Mucosa of stomach (tissue), 1 donor: Measurements from ENCODE around the gene KRTAP9-9.
"Not testable (repeated sequence)": the region's sequence is repeated elsewhere in the genome, so short reads cannot be mapped to it uniquely, and the experiment has no call there.

Experiments
- H3K27me3 ChIP-seq: one replicate; pipeline ENCODE4 v1.7.0; 2013; ENCODE audit warnings: mild to moderate bottlenecking, low read length; ENCODE audit not compliant: control insufficient read depth, insufficient read depth
- H3K36me3 ChIP-seq: one replicate; pipeline ENCODE4 v1.7.0; 2013; ENCODE audit warnings: low read length; ENCODE audit not compliant: control insufficient read depth, insufficient read depth
- H3K4me1 ChIP-seq: one replicate; pipeline ENCODE4 v1.7.0; 2013; ENCODE audit warnings: mild to moderate bottlenecking, low read length; ENCODE audit not compliant: control insufficient read depth, insufficient read depth
- H3K4me3 ChIP-seq: one replicate; pipeline ENCODE4 v1.7.0; 2013; ENCODE audit warnings: low read length
- H3K9ac ChIP-seq: one replicate; pipeline ENCODE4 v1.7.0; 2013; ENCODE audit warnings: mild to moderate bottlenecking, low read length, moderate library complexity
- H3K9me3 ChIP-seq: one replicate; pipeline ENCODE4 v1.7.0; 2013; ENCODE audit warnings: mild to moderate bottlenecking, low read length, moderate library complexity; ENCODE audit not compliant: control insufficient read depth
- donor health status: Pancreatic carcinoma.

Gene KRTAP9-9

GRCh38 chr17:41237949-41238437, 17.2 kb upstream of the KRTAP9-9 start, which contains the start of gene KRTAP9-8:
TSS of gene KRTAP9-8 (plus strand) at chr17:41237999. CDS start at chr17:41238052, 53 bp downstream.
- H3K4me1 ChIP-seq, H3K27me3 ChIP-seq, H3K9ac ChIP-seq, H3K9me3 ChIP-seq, H3K36me3 ChIP-seq, H3K4me3 ChIP-seq: not testable (repeated sequence)

- H3K4me1 ChIP-seq, H3K4me3 ChIP-seq, H3K36me3 ChIP-seq, H3K9me3 ChIP-seq, H3K27me3 ChIP-seq, H3K9ac ChIP-seq: not testable (repeated sequence)
These were observed 8.0 kb upstream of the KRTAP9-9 start for GRCh38 chr17:41246995-41247787.

GRCh38 chr17:41249637-41250240, 5.4 kb upstream of the KRTAP9-9 start, which contains the start of gene KRTAP9-4:
TSS of gene KRTAP9-4 (plus strand) at chr17:41249687. CDS start at chr17:41249721, 34 bp downstream.
- H3K9ac ChIP-seq, H3K9me3 ChIP-seq, H3K27me3 ChIP-seq, H3K4me3 ChIP-seq, H3K36me3 ChIP-seq, H3K4me1 ChIP-seq: not testable (repeated sequence)

GRCh38 chr17:41251261-41251660, 3.9 kb upstream of the KRTAP9-9 start:
- H3K9me3 ChIP-seq, result no peaks in the 10 kb centered on the region
- no peaks in the 10 kb centered on the region for H3K36me3 ChIP-seq
- peaks cover 5% of the 10 kb centered on the region for H3K27me3 ChIP-seq
- H3K4me3 ChIP-seq, result no peak overlapping the region
- H3K4me1 ChIP-seq, result no peaks in the 10 kb centered on the region
- no peak overlapping the region for H3K9ac ChIP-seq

GRCh38 chr17:41254861-41255260, 323 bp upstream of the KRTAP9-9 start:
- H3K9ac ChIP-seq, result no peak overlapping the region
- no peak overlapping the region for H3K4me3 ChIP-seq
- H3K4me1 ChIP-seq, result no peaks in the 10 kb centered on the region
- H3K27me3 ChIP-seq, result peaks cover 5% of the 10 kb centered on the region
- no peaks in the 10 kb centered on the region for H3K36me3 ChIP-seq
- H3K9me3 ChIP-seq, result no peaks in the 10 kb centered on the region

GRCh38 chr17:41256291-41256685, 1.1 kb downstream of the KRTAP9-9 start:
- Histone ChIP-seq H3K4me3 (no peak overlapping the region), H3K36me3 (no peaks in the 10 kb centered on the region), H3K9ac (no peak overlapping the region), H3K9me3 (no peaks in the 10 kb centered on the region), H3K27me3 (peaks cover 4% of the 10 kb centered on the region), H3K4me1 (no peaks in the 10 kb centered on the region)

- Histone ChIP-seq H3K36me3 (no peaks in the 10 kb centered on the region), H3K4me1 (no peaks in the 10 kb centered on the region), H3K9ac (no peak overlapping the region), H3K4me3 (no peak overlapping the region), H3K27me3 (no peaks in the 10 kb centered on the region), H3K9me3 (no peaks in the 10 kb centered on the region)
These were observed 3.2 kb downstream of the KRTAP9-9 start for GRCh38 chr17:41258406-41258805.

GRCh38 chr17:41263212-41263611, 8.0 kb downstream of the KRTAP9-9 start:
- Histone ChIP-seq H3K9me3 (no peaks in the 10 kb centered on the region), H3K4me1 (no peaks in the 10 kb centered on the region), H3K9ac (no peak overlapping the region), H3K27me3 (no peaks in the 10 kb centered on the region), H3K4me3 (no peak overlapping the region), H3K36me3 (no peaks in the 10 kb centered on the region)

- no peak overlapping the region for H3K4me3 ChIP-seq
- no peaks in the 10 kb centered on the region for H3K36me3 ChIP-seq
- no peaks in the 10 kb centered on the region for H3K4me1 ChIP-seq
- H3K9ac ChIP-seq, result no peak overlapping the region
- H3K27me3 ChIP-seq, result no peaks in the 10 kb centered on the region
- H3K9me3 ChIP-seq, result no peaks in the 10 kb centered on the region
These were observed 9.4 kb downstream of the KRTAP9-9 start for GRCh38 chr17:41264599-41264998.

- H3K36me3 ChIP-seq, result no peaks in the 10 kb centered on the region
- H3K9me3 ChIP-seq, result no peaks in the 10 kb centered on the region
- H3K9ac ChIP-seq, result no peak within 1 kb of the TSS
- no peak within 1 kb of the TSS for H3K4me3 ChIP-seq
- no peaks in the 10 kb centered on the region for H3K4me1 ChIP-seq
- no peaks in the 10 kb centered on the region for H3K27me3 ChIP-seq
These were observed 9.9 kb downstream of the KRTAP9-9 start, which contains the start of gene KRTAP9-6 for GRCh38 chr17:41265078-41265477. TSS of gene KRTAP9-6 (plus strand) at chr17:41265378. CDS start at chr17:41265378, 0 bp downstream.

GRCh38 chr17:41267711-41268110, 12.5 kb downstream of the KRTAP9-9 start:
- no peaks in the 10 kb centered on the region for H3K9me3 ChIP-seq
- H3K4me1 ChIP-seq, result no peaks in the 10 kb centered on the region
- H3K27me3 ChIP-seq, result no peaks in the 10 kb centered on the region
- H3K4me3 ChIP-seq, result no peak overlapping the region
- no peak overlapping the region for H3K9ac ChIP-seq
- H3K36me3 ChIP-seq, result no peaks in the 10 kb centered on the region

GRCh38 chr17:41271323-41271722, 16.1 kb downstream of the KRTAP9-9 start:
- not testable (repeated sequence) for H3K4me1 ChIP-seq

More at GRCh38 chr17:41271323-41271722, 16.1 kb downstream of the KRTAP9-9 start:
- not testable (repeated sequence) for H3K9ac ChIP-seq, H3K27me3 ChIP-seq, H3K4me3 ChIP-seq, H3K9me3 ChIP-seq, H3K36me3 ChIP-seq
